ENCODE results near the gene PSME3IP1. TPM values are rescaled to one million over a fixed set of nuclear protein-coding genes. Genes with fewer than 3 reads are reported as not detected.

Gene PSME3IP1
- total and polyA plus RNA-seq, 9 of the 15 experiments (the other 6 are each of a cell fraction or from before 2014, with no cell fraction given): 63.8 to 187 (median 142) TPM

- no TSS peak for BruUV-seq (replicated peaks)
- FAIRE-seq: no peak
- intact Hi-C loops (cut with micrococcal nuclease): no loop called here
Observed at GRCh38 chr16:57169327-57169726, 16.5 kb downstream of the PSME3IP1 start.

More at GRCh38 chr16:57169327-57169726, 16.5 kb downstream of the PSME3IP1 start:
- Histone ChIP-seq H3K9me3 (replicated peaks; ENCODE audit: control insufficient read depth, insufficient read depth, low read depth, low read length) (no peaks in the 10 kb centered on the region), H3K36me3 (ENCODE audit: control insufficient read depth, insufficient read depth, low read length) (peaks cover 83% of the 10 kb centered on the region), H3K79me2 (ENCODE audit: control insufficient read depth, insufficient read depth, low read length) (no peaks in the 10 kb centered on the region), H3K9ac (ENCODE audit: insufficient read depth in 1 of 2, low read depth in 2 of 2, low read length in 2 of 2) (no peak overlapping the region), H3K27ac (ENCODE audit: extremely low read depth, low read depth, low read length) (no peak overlapping the region), H2AFZ (ENCODE audit: low read depth, low read length) (no peak overlapping the region), H3K4me3 (no peak overlapping the region), H3K27me3 (ENCODE audit: control insufficient read depth in 2 of 2, insufficient read depth in 2 of 2, low read length in 2 of 2) (no peaks in the 10 kb centered on the region), H3K4me2 (ENCODE audit: insufficient read depth, low read length) (no peak overlapping the region), H3K9me1 (ENCODE audit: control insufficient read depth, insufficient read depth, low read length) (no peaks in the 10 kb centered on the region), H3K4me1 (replicated peaks in 1 of 2; ENCODE audit: control insufficient read depth in 2 of 2, insufficient read depth in 2 of 2, low read length in 2 of 2) (no peaks in the 10 kb centered on the region), H4K20me1 (replicated peaks; ENCODE audit: control insufficient read depth, insufficient read depth, low read length) (no peaks in the 10 kb centered on the region)
- ATAC-seq: no peak
- TF ChIP-seq NCOA6 (IDR thresholded peaks at IDR 0.05): no peak
- no peak for TF ChIP-seq STAT5A (IDR thresholded peaks at IDR 0.05; ENCODE audit: borderline replicate concordance, low read length)
- no peak for TF ChIP-seq ZNF395 (CRISPR knock-in tag; IDR thresholded peaks at IDR 0.05)
- no peak for TF ChIP-seq MCM7 (IDR thresholded peaks at IDR 0.05)
- no peak for TF ChIP-seq NCOA4 (IDR thresholded peaks at IDR 0.05; ENCODE audit: partially characterized antibody)
- no peak for TF ChIP-seq ZNF586 (CRISPR knock-in tag; conservative IDR thresholded peaks at IDR 0.05)
- TF ChIP-seq FOS (IDR thresholded peaks at IDR 0.05; ENCODE audit: extremely low read depth, insufficient read length): no peak
- TF ChIP-seq CBX1 (IDR thresholded peaks at IDR 0.05; ENCODE audit: low read depth): no peak
- TF ChIP-seq NONO (IDR thresholded peaks at IDR 0.05; ENCODE audit: low read depth in 2 of 2, low read length in 1 of 2): no peak
- no peak for TF ChIP-seq HBP1 (CRISPR knock-in tag; IDR thresholded peaks at IDR 0.05)
- TF ChIP-seq MAFG (tag; conservative IDR thresholded peaks at IDR 0.05): no peak
- no peak for TF ChIP-seq PHB2 (IDR thresholded peaks at IDR 0.05; ENCODE audit: low read depth)
- TF ChIP-seq E2F3 (CRISPR knock-in tag; IDR thresholded peaks at IDR 0.05): no peak
- no peak for TF ChIP-seq ARID1B (IDR thresholded peaks at IDR 0.05)
- TF ChIP-seq CBX5 (IDR thresholded peaks at IDR 0.05; ENCODE audit: borderline replicate concordance, low read depth): no peak
- TF ChIP-seq SIRT6 (IDR thresholded peaks at IDR 0.05; ENCODE audit: low read depth, low read length): no peak
- TF ChIP-seq MED1 (CRISPR knock-in tag; IDR thresholded peaks at IDR 0.05; ENCODE audit: borderline replicate concordance): no peak
- TF ChIP-seq ILK (tag; IDR thresholded peaks at IDR 0.05; ENCODE audit: borderline replicate concordance, low read depth): no peak
- no peak for TF ChIP-seq HDAC1 (IDR thresholded peaks at IDR 0.05)
- TF ChIP-seq ZFX (CRISPR knock-in tag; IDR thresholded peaks at IDR 0.05): no peak
- DNase-seq (ENCODE audit: extremely low read depth in 1 of 4, low spot score in 3 of 4): no peak
- ChIA-PET CTCF (ENCODE audit: low intra/inter-chr PET ratio) (interaction anchor here (1.3 kb wide), 1 partner anchor 205 kb away, joined by 5 read pairs; no protein-coding TSS in a partner anchor), POLR2A (interaction anchor here (1.1 to 1.5 kb wide), 2 partner anchors 16 to 198 kb away, joined by 4 to 6 read pairs; partner anchors contain the start of genes PSME3IP1 and RSPRY1)
- in situ Hi-C loops (cut with MboI): loop anchor here (5.0 kb wide), 1 partner anchor 82 kb away; no protein-coding TSS in a partner anchor

Measured in K562 (cell line).